Measurements from ENCODE around the gene LYRM2. TPM values are rescaled to one million over a fixed set of nuclear protein-coding genes. Genes with fewer than 3 reads are reported as not detected.

Gene LYRM2
- total and polyA plus RNA-seq, 2 of the 8 experiments (the other 6 are each of a cell fraction or from before 2014, with no cell fraction given) = 7.3 to 25.7 TPM

DNA sequence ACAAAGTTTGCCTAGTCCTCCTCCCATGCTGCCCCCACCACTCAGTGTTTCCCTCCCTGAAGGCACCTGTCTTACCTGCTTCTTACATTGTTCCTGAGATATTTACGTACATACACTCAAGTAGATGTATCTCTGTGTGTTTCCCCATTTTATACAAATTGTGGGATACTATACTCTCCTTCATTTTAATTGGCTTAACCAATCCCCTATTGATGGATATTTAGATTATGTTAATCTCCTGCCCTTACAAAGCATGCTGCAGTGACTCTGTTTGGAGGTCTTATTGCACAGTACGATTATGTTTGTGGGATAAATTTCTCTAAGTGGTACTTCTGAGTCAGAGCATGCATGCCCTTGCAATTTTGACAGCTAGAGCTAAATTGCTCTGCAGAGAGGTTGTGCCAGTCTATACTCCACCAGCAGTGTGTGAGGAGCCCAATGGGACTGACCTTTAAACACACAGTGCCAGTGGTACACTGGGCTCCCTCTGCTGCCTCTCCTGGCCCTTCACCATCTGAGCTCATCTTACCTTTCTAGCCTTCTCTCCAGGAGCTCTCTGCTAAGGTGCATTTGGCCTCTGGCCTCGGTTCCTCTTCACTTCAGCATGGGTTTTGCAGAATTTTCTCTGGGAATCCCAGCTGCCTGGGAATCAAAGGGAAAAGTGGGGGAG, 57.4 kb downstream of the LYRM2 start (continued):
- TF ChIP-seq EP300 (IDR thresholded peaks at IDR 0.05; ENCODE audit: borderline replicate concordance in 1 of 2, low read depth in 2 of 2, low read length in 2 of 2) = no peak
